Activated naive CD8-positive, alpha-beta T cell treated with anti-CD3 and anti-CD28 coated beads, Interleukin-2, amount 50 U/mL, for 24 hours (primary cell): ENCODE results near the gene RPS16.

ENCODE experiments used
- ATAC-seq: fragments of 150-1000 bp; cut with Tn5 transposase; one replicate; pipeline ENCODE4 v1.10.0; 2021
- DNase-seq: peaks from one replicate; pipeline ENCODE4 v3.0.0; 2021
- H3K27ac Mint-ChIP-seq: one replicate; pipeline ENCODE4 v1.8.0; 2021; ENCODE audit warnings: mild to moderate bottlenecking, mixed read lengths
- H3K27me3 Mint-ChIP-seq: one replicate; pipeline ENCODE4 v1.8.0; 2021; ENCODE audit warnings: mixed read lengths
- H3K36me3 Mint-ChIP-seq: one replicate; pipeline ENCODE4 v1.8.0; 2021; ENCODE audit warnings: low read depth, mixed read lengths
- H3K4me1 Mint-ChIP-seq: one replicate; pipeline ENCODE4 v1.8.0; 2021; ENCODE audit warnings: mixed read lengths
- H3K4me3 Mint-ChIP-seq: one replicate; pipeline ENCODE4 v1.8.0; 2021; ENCODE audit warnings: mild to moderate bottlenecking, moderate library complexity, mixed read lengths
- H3K9me3 Mint-ChIP-seq: one replicate; pipeline ENCODE4 v1.8.0; 2021; ENCODE audit warnings: mixed read lengths

The RPS16 gene

GRCh38 chr19:39434123-39435076, 1.3 kb downstream of the RPS16 start:
- H3K9me3 Mint-ChIP-seq: no peaks in the 10 kb centered on the region
- H3K4me1 Mint-ChIP-seq: peaks cover 57% of the 10 kb centered on the region
- DNase-seq (no peak), ATAC-seq (no peak)
- peak overlapping the region; percentile 100 for H3K4me3 Mint-ChIP-seq
- H3K27ac Mint-ChIP-seq: peak overlapping the region; percentile 99
- H3K36me3 Mint-ChIP-seq: peaks cover 41% of the 10 kb centered on the region
- peaks cover 5% of the 10 kb centered on the region for H3K27me3 Mint-ChIP-seq

- no peak for DNase-seq
- Mint-ChIP-seq H3K4me3 (peak overlapping the region; percentile 100), H3K27me3 (peaks cover 5% of the 10 kb centered on the region), H3K27ac (peak overlapping the region; percentile 99), H3K4me1 (peaks cover 57% of the 10 kb centered on the region), H3K9me3 (no peaks in the 10 kb centered on the region), H3K36me3 (peaks cover 41% of the 10 kb centered on the region)
- no peak for ATAC-seq
These were observed 2.2 kb downstream of the RPS16 start for GRCh38 chr19:39433480-39434079.

GRCh38 chr19:39432677-39433025, 3.1 kb downstream of the RPS16 start:
- peaks cover 5% of the 10 kb centered on the region for H3K27me3 Mint-ChIP-seq
- DNase-seq (no peak), ATAC-seq (no peak)
- no peaks in the 10 kb centered on the region for H3K9me3 Mint-ChIP-seq
- peaks cover 41% of the 10 kb centered on the region for H3K36me3 Mint-ChIP-seq
- H3K4me1 Mint-ChIP-seq: peaks cover 57% of the 10 kb centered on the region
- peak overlapping the region; percentile 70 for H3K27ac Mint-ChIP-seq
- H3K4me3 Mint-ChIP-seq: peak overlapping the region; percentile 100

GRCh38 chr19:39430675-39431593, 4.8 kb downstream of the RPS16 start:
- peak; percentile 77 for ATAC-seq
- peaks cover 3% of the 10 kb centered on the region for H3K27me3 Mint-ChIP-seq
- peaks cover 46% of the 10 kb centered on the region for H3K4me1 Mint-ChIP-seq
- H3K9me3 Mint-ChIP-seq: no peaks in the 10 kb centered on the region
- peak overlapping the region; percentile 91 for H3K27ac Mint-ChIP-seq
- H3K36me3 Mint-ChIP-seq: peaks cover 41% of the 10 kb centered on the region
- DNase-seq: peak; percentile 53
- H3K4me3 Mint-ChIP-seq: peak overlapping the region; percentile 28

GRCh38 chr19:39428283-39429112, 7.3 kb downstream of the RPS16 start:
- H3K27me3 Mint-ChIP-seq: no peaks in the 10 kb centered on the region
- H3K4me3 Mint-ChIP-seq: no peak overlapping the region
- peaks cover 25% of the 10 kb centered on the region for H3K4me1 Mint-ChIP-seq
- H3K27ac Mint-ChIP-seq: no peak overlapping the region
- no peak for DNase-seq
- peaks cover 19% of the 10 kb centered on the region for H3K36me3 Mint-ChIP-seq
- no peak for ATAC-seq
- no peaks in the 10 kb centered on the region for H3K9me3 Mint-ChIP-seq

GRCh38 chr19:39427707-39428106, 8.0 kb downstream of the RPS16 start:
- Mint-ChIP-seq H3K4me1 (peaks cover 17% of the 10 kb centered on the region), H3K4me3 (no peak overlapping the region), H3K27ac (no peak overlapping the region), H3K36me3 (peaks cover 13% of the 10 kb centered on the region), H3K27me3 (no peaks in the 10 kb centered on the region), H3K9me3 (no peaks in the 10 kb centered on the region)
- ATAC-seq (no peak), DNase-seq (no peak)

GRCh38 chr19:39426170-39426569, 9.6 kb downstream of the RPS16 start:
- Mint-ChIP-seq H3K27ac (no peak overlapping the region), H3K4me1 (peaks cover 9% of the 10 kb centered on the region), H3K4me3 (no peak overlapping the region), H3K27me3 (no peaks in the 10 kb centered on the region), H3K36me3 (peaks cover 6% of the 10 kb centered on the region), H3K9me3 (no peaks in the 10 kb centered on the region)
- ATAC-seq (no peak), DNase-seq (no peak)

- no peaks in the 10 kb centered on the region for H3K9me3 Mint-ChIP-seq
- H3K4me1 Mint-ChIP-seq: peaks cover 5% of the 10 kb centered on the region
- DNase-seq: no peak
- H3K27ac Mint-ChIP-seq: no peak overlapping the region
- ATAC-seq: no peak
- H3K27me3 Mint-ChIP-seq: no peaks in the 10 kb centered on the region
- H3K36me3 Mint-ChIP-seq: peaks cover 2% of the 10 kb centered on the region
- no peak overlapping the region for H3K4me3 Mint-ChIP-seq
These were observed 10.0 kb downstream of the RPS16 start for GRCh38 chr19:39425744-39426143.

GRCh38 chr19:39424934-39425333, 10.8 kb downstream of the RPS16 start:
- Mint-ChIP-seq H3K27me3 (no peaks in the 10 kb centered on the region), H3K4me3 (no peak overlapping the region), H3K4me1 (no peaks in the 10 kb centered on the region), H3K36me3 (peaks cover 2% of the 10 kb centered on the region), H3K9me3 (no peaks in the 10 kb centered on the region), H3K27ac (no peak overlapping the region)
- DNase-seq: no peak
- no peak for ATAC-seq

GRCh38 chr19:39423258-39424086, 12.3 kb downstream of the RPS16 start:
- Mint-ChIP-seq H3K9me3 (no peaks in the 10 kb centered on the region), H3K4me3 (no peak overlapping the region), H3K4me1 (no peaks in the 10 kb centered on the region), H3K36me3 (peaks cover 5% of the 10 kb centered on the region), H3K27me3 (no peaks in the 10 kb centered on the region), H3K27ac (no peak overlapping the region)
- ATAC-seq (no peak), DNase-seq (no peak)

- Mint-ChIP-seq H3K27ac (no peak overlapping the region), H3K27me3 (no peaks in the 10 kb centered on the region), H3K36me3 (peaks cover 5% of the 10 kb centered on the region), H3K4me1 (no peaks in the 10 kb centered on the region), H3K4me3 (no peak overlapping the region), H3K9me3 (no peaks in the 10 kb centered on the region)
- DNase-seq (no peak), ATAC-seq (no peak)
These were observed 13.7 kb downstream of the RPS16 start for GRCh38 chr19:39422020-39422419.

GRCh38 chr19:39420769-39421168, 15.0 kb downstream of the RPS16 start:
- no peak for ATAC-seq
- H3K36me3 Mint-ChIP-seq: peaks cover 5% of the 10 kb centered on the region
- no peaks in the 10 kb centered on the region for H3K27me3 Mint-ChIP-seq
- DNase-seq: no peak
- no peak overlapping the region for H3K27ac Mint-ChIP-seq
- H3K4me3 Mint-ChIP-seq: no peak overlapping the region
- H3K9me3 Mint-ChIP-seq: no peaks in the 10 kb centered on the region
- H3K4me1 Mint-ChIP-seq: no peaks in the 10 kb centered on the region

GRCh38 chr19:39419003-39419402, 16.7 kb downstream of the RPS16 start:
- H3K9me3 Mint-ChIP-seq: no peaks in the 10 kb centered on the region
- ATAC-seq: no peak
- H3K4me1 Mint-ChIP-seq: peaks cover 7% of the 10 kb centered on the region
- H3K36me3 Mint-ChIP-seq: peaks cover 5% of the 10 kb centered on the region
- H3K27ac Mint-ChIP-seq: no peak overlapping the region
- H3K27me3 Mint-ChIP-seq: no peaks in the 10 kb centered on the region
- H3K4me3 Mint-ChIP-seq: no peak overlapping the region
- DNase-seq: no peak
